K562 (cell line): Measurements from ENCODE around the gene POLD3. TPM values are rescaled to one million over a fixed set of nuclear protein-coding genes. Genes with fewer than 3 reads are reported as not detected.

Source experiments
- ATF1 ChIP-seq, 2 experiments: fragments of 450-650 bp in 1 of 2; IDR thresholded peaks; 2 replicates each; pipeline ENCODE4 v1.6.1; 2016; ENCODE audit warnings: missing compliant biosample characterization in 1 of 2, missing genetic modification characterization in 1 of 2
- CREB1 ChIP-seq, 2 experiments: sonication (generic) in 1 of 2; formaldehyde crosslinking in 1 of 2; IDR thresholded peaks; 2 replicates each; pipeline versions ENCODE4 v1.6.1 to v1.8.0; 2012 to 2022; ENCODE audit warnings: inconsistent platforms in 1 of 2, mild to moderate bottlenecking in 1 of 2, missing genetic modification reagents in 1 of 2, moderate library complexity in 1 of 2
- DIDO1 ChIP-seq: fragments of 450-650 bp; IDR thresholded peaks from 2 replicates; pipeline ENCODE4 v1.6.1; 2016; ENCODE audit warnings: low read depth, missing biosample characterization, missing genetic modification characterization
- FOSL1 ChIP-seq: fragments of 200-800 bp; sonication (Bioruptor generic); conservative IDR thresholded peaks from 2 replicates; pipeline ENCODE4 v1.6.1; 2016; ENCODE audit warnings: missing genetic modification characterization, missing compliant biosample characterization
- KDM2B ChIP-seq: fragments of 250-450 bp; sonication (Bioruptor Pico); IDR thresholded peaks from 2 replicates; pipeline ENCODE4 v1.8.0; 2021; ENCODE audit warnings: mild to moderate bottlenecking, moderate library complexity
- MLLT1 ChIP-seq, 2 experiments: fragments of 450-650 bp; IDR thresholded peaks; 2 replicates each; pipeline ENCODE4 v1.6.1; 2016
- NEUROD1 ChIP-seq: fragments of 150-350 bp; IDR thresholded peaks from 2 replicates; pipeline ENCODE4 v1.6.1; 2014; ENCODE audit warnings: borderline replicate concordance, low read length, low read depth; ENCODE audit not compliant: partially characterized antibody
- NFATC3 ChIP-seq: fragments of 450-650 bp; IDR thresholded peaks from 2 replicates; pipeline ENCODE4 v1.6.1; 2017; ENCODE audit warnings: mild to moderate bottlenecking
- POLR3A ChIP-seq: IDR thresholded peaks from 2 replicates; pipeline ENCODE4 v1.6.1; 2011; ENCODE audit warnings: borderline replicate concordance, mild to moderate bottlenecking, moderate library complexity; ENCODE audit not compliant: insufficient read length, insufficient read depth; ENCODE audit errors: extremely low read depth
- RAD21 ChIP-seq, 2 experiments: fragments of 250-450 bp in 1 of 2; fragments of 450-650 bp in 1 of 2; sonication (Bioruptor Pico) in 1 of 2; formaldehyde crosslinking in 1 of 2; IDR thresholded peaks in 1 of 2; conservative IDR thresholded peaks in 1 of 2; 2 replicates each; pipeline versions ENCODE4 v1.4.0 to v1.8.0; 2020 to 2022; ENCODE audit warnings: mild to moderate bottlenecking in 2 of 2, moderate library complexity in 1 of 2
- STAT6 ChIP-seq: sonication (generic); formaldehyde crosslinking; IDR thresholded peaks from 2 replicates; pipeline ENCODE4 v1.8.1; 2023; ENCODE audit warnings: mild to moderate bottlenecking, missing genetic modification reagents
- USF2 ChIP-seq: sonication (generic); formaldehyde crosslinking; IDR thresholded peaks from 2 replicates; pipeline ENCODE4 v1.5.0; 2020; ENCODE audit warnings: missing genetic modification reagents
- YBX1 ChIP-seq: fragments of 450-650 bp; IDR thresholded peaks from 2 replicates; pipeline ENCODE4 v1.7.1; 2016; ENCODE audit warnings: mild to moderate bottlenecking
- YY1 ChIP-seq, 3 experiments: IDR thresholded peaks; 2 replicates each; pipeline ENCODE4 v1.6.1; 2011; ENCODE audit warnings: low read length in 2 of 3, mild to moderate bottlenecking in 2 of 3, moderate library complexity in 2 of 3, borderline replicate concordance in 1 of 3, control low read depth in 1 of 3, low read depth in 1 of 3; ENCODE audit not compliant: insufficient read depth in 3 of 3, insufficient replicate concordance in 2 of 3, control insufficient read depth in 1 of 3, insufficient read length in 1 of 3; ENCODE audit errors: extremely low read depth in 1 of 3
- ZBED1 ChIP-seq: IDR thresholded peaks from 2 replicates; pipeline ENCODE4 v1.6.1; 2014
- ZBTB33 ChIP-seq: sonication (generic); formaldehyde crosslinking; IDR thresholded peaks from 2 replicates; pipeline ENCODE4 v1.8.1; 2023; ENCODE audit warnings: mild to moderate bottlenecking, missing genetic modification reagents
- ZNF232 ChIP-seq: sonication (generic); formaldehyde crosslinking; IDR thresholded peaks from 2 replicates; pipeline ENCODE4 v1.8.0; 2022; ENCODE audit warnings: mild to moderate bottlenecking, missing genetic modification reagents
- ZNF239 ChIP-seq: fragments of 250-450 bp; sonication (Bioruptor Pico); IDR thresholded peaks from 2 replicates; pipeline ENCODE4 v1.4.0; 2020; ENCODE audit warnings: mild to moderate bottlenecking
- polyA plus RNA-seq, 8 experiments: library from polyadenylated mRNA; depleted of rRNA in 4 of 8; stranded (reverse) in 5 of 8; unstranded in 3 of 8; fragments of >200 nt; fragmentation: Nextera tagmentation in 2 of 8; fragmentation: Illumina TruSeq in 1 of 8; extraction: Ambion mirVana in 2 of 8; extraction: Trizol in 1 of 8; gene quantifications; 2 replicates each; pipeline versions ENCODE4 v1.2.1 to v1.2.3, GENCODE V29; 2011 to 2014; ENCODE audit warnings: inconsistent platforms in 1 of 8, missing spikeins in 1 of 8
- total RNA-seq, 7 experiments: library from RNA; depleted of rRNA in 6 of 7; stranded (reverse); fragments of >200 nt in 6 of 7; fragmentation: Illumina TruSeq in 2 of 7; extraction: Trizol in 2 of 7; gene quantifications; 2 replicates each; pipeline versions ENCODE4 v1.2.1 to v1.2.3, GENCODE V29; 2011 to 2021; ENCODE audit warnings: low replicate concordance in 1 of 7

The POLD3 gene
- total and polyA plus RNA-seq, 9 of the 15 experiments (the other 6 are each of a cell fraction or from before 2014, with no cell fraction given) = 10.6 to 40.1 (median 24.6) TPM

- no peak for TF ChIP-seq DIDO1 (tag)
- no peak for TF ChIP-seq POLR3A
- TF ChIP-seq MLLT1 (IDR thresholded peaks at IDR 0.05) = peak in 1 of 2 experiments; percentile 87; a peak in 2 of 4 replicates
- no peak for TF ChIP-seq NEUROD1
- peak; percentile 41; the same call in 1 of the 2 replicates for TF ChIP-seq ZNF239 (CRISPR knock-in tag)
- TF ChIP-seq YY1 (IDR thresholded peaks at IDR 0.05; ENCODE audit: borderline replicate concordance in 1 of 3, control insufficient read depth in 1 of 3, extremely low read depth in 1 of 3, insufficient read depth in 3 of 3, insufficient read length in 1 of 3, insufficient replicate concordance in 2 of 3, low read depth in 1 of 3, low read length in 2 of 3) = peak in 1 of 3 experiments; percentile 51
- TF ChIP-seq YBX1 = no peak
- no peak for TF ChIP-seq RAD21 (CRISPR knock-in tag; conservative IDR thresholded peaks at IDR 0.05 in 1 of 2, IDR thresholded peaks at IDR 0.05 in 1 of 2)
- no peak for TF ChIP-seq ZNF232 (CRISPR knock-in tag)
- no peak for TF ChIP-seq NFATC3
- TF ChIP-seq ZBED1 = no peak
- no peak for TF ChIP-seq STAT6 (CRISPR knock-in tag)
- TF ChIP-seq ATF1 (CRISPR knock-in tag; IDR thresholded peaks at IDR 0.05) = no peak
- peak; percentile 79 for TF ChIP-seq ATF1 (tag; IDR thresholded peaks at IDR 0.05)
- 0 out of 2 replicates have a peak, but pooled peaks have one; percentile 15 for TF ChIP-seq FOSL1 (tag)
- peak; percentile 100 for TF ChIP-seq ZBTB33 (CRISPR knock-in tag)
- TF ChIP-seq KDM2B = no peak
- peak; percentile 39; the same call in 1 of the 2 replicates for TF ChIP-seq CREB1 (IDR thresholded peaks at IDR 0.05)
- TF ChIP-seq CREB1 (CRISPR knock-in tag; IDR thresholded peaks at IDR 0.05) = peak; percentile 40; the same call in 1 of the 2 replicates
- no peak for TF ChIP-seq USF2 (CRISPR knock-in tag)
Observed at GRCh38 chr11:74642912-74643311, 50.5 kb downstream of the POLD3 start (continued).
